Endothelial cell of umbilical vein (primary cell): ENCODE results near the gene ABCC11. TPM values are rescaled to one million over a fixed set of nuclear protein-coding genes. Genes with fewer than 3 reads are reported as not detected.

Experiments used
- BruUV-seq: library from RNA; stranded (reverse); fragments of 400-500 nt; replicated peaks from 2 replicates; lab custom pipeline; 2021; lab: Mats Ljungman, UMichigan
- CTCF ChIA-PET: fragments of 300-600, 350-600 bp; sonication (Branson Sonifier 250); formaldehyde crosslinking; loops from one replicate; lab custom pipeline; 2021; ENCODE audit warnings: antibody characterized with exemption, inconsistent platforms; lab: Charles Lee
- POLR2A ChIA-PET: fragments of 300-600, 350-600 bp; sonication (Branson Sonifier 250); formaldehyde crosslinking; loops from one replicate; lab custom pipeline; 2021; ENCODE audit warnings: antibody characterized with exemption, inconsistent platforms; lab: Charles Lee
- DNase-seq: peaks from one replicate; pipeline ENCODE4 v3.0.0-alpha.2; 2011; ENCODE audit warnings: low read depth, low spot score
- FAIRE-seq: peaks from 2 replicates; lab custom pipeline; 2011; peaks lifted over from hg19 to GRCh38; lab: Jason Lieb, UNC
- H2AFZ ChIP-seq: 2 replicates; pipeline ENCODE4 v1.6.0; 2012; ENCODE audit warnings: low read depth, low read length, control low read depth, inconsistent platforms
- H3K27ac ChIP-seq: 2 replicates; pipeline ENCODE4 v1.5.1; 2011; ENCODE audit warnings: low read depth, mild to moderate bottlenecking, control low read depth, low read length, moderate library complexity; ENCODE audit not compliant: insufficient read depth
- H3K27me3 ChIP-seq, 2 experiments: 2 replicates each; pipeline versions ENCODE4 v1.6.0 to v1.6.1; 2011; ENCODE audit warnings: low read length in 2 of 2, mixed read lengths in 1 of 2; ENCODE audit not compliant: control insufficient read depth in 2 of 2, insufficient read depth in 2 of 2
- H3K36me3 ChIP-seq, 2 experiments: 2 replicates in 1 of 2; 3 replicates in 1 of 2; pipeline ENCODE4 v1.5.1; 2011; ENCODE audit warnings: low read length in 2 of 2, mild to moderate bottlenecking in 1 of 2, moderate library complexity in 1 of 2; ENCODE audit not compliant: control insufficient read depth in 2 of 2, insufficient read depth in 2 of 2; ENCODE audit errors: extremely low read depth in 1 of 2
- H3K4me1 ChIP-seq: 3 replicates; pipeline ENCODE4 v1.5.1; 2011; ENCODE audit warnings: mild to moderate bottlenecking, low read length; ENCODE audit not compliant: control insufficient read depth, insufficient read depth; ENCODE audit errors: extremely low read depth
- H3K4me2 ChIP-seq: 2 replicates; pipeline ENCODE4 v1.6.1; 2011; ENCODE audit warnings: low read length, control low read depth, mixed read lengths; ENCODE audit not compliant: insufficient read depth
- H3K4me3 ChIP-seq, 3 experiments: fragments of 200-600 bp in 1 of 3; sonication (generic), shearing (Covaris generic) in 1 of 3; replicated peaks in 1 of 3; 2 replicates each; pipeline ENCODE4 v1.5.1; 2011 to 2016; ENCODE audit warnings: control low read depth in 3 of 3, low read length in 3 of 3, mild to moderate bottlenecking in 2 of 3, inconsistent platforms in 1 of 3, low read depth in 1 of 3, moderate library complexity in 1 of 3; ENCODE audit not compliant: insufficient read depth in 1 of 3
- H3K79me2 ChIP-seq: 2 replicates; pipeline ENCODE4 v1.6.0; 2012; ENCODE audit warnings: low read length, inconsistent platforms; ENCODE audit not compliant: control insufficient read depth, insufficient read depth
- H3K9ac ChIP-seq: replicated peaks from 2 replicates; pipeline ENCODE3; 2011; ENCODE audit warnings: low read length, control low read depth; ENCODE audit not compliant: insufficient read depth; ENCODE audit errors: extremely low read depth
- H3K9me1 ChIP-seq: replicated peaks from 3 replicates; pipeline ENCODE4 v1.6.0; 2011; ENCODE audit warnings: mild to moderate bottlenecking, low read length; ENCODE audit not compliant: control insufficient read depth, insufficient read depth; ENCODE audit errors: extremely low read depth
- H3K9me3 ChIP-seq: replicated peaks from 2 replicates; pipeline ENCODE4 v1.5.1; 2012; ENCODE audit warnings: low read length, inconsistent platforms; ENCODE audit not compliant: control insufficient read depth, insufficient read depth
- H4K20me1 ChIP-seq: replicated peaks from 2 replicates; pipeline ENCODE3; 2011; ENCODE audit warnings: mild to moderate bottlenecking, low read length; ENCODE audit not compliant: control insufficient read depth, insufficient read depth; ENCODE audit errors: extremely low read depth
- CTCF ChIP-seq, 2 donors: IDR thresholded peaks; 1 replicate in 1 of 2; 2 replicates in 1 of 2; pipeline ENCODE4 v1.5.1; 2011; ENCODE audit warnings: low read length in 2 of 2, mild to moderate bottlenecking in 2 of 2, moderate library complexity in 2 of 2, control low read depth in 1 of 2, inconsistent platforms in 1 of 2, low read depth in 1 of 2; ENCODE audit not compliant: insufficient read depth in 1 of 2; ENCODE audit errors: extremely low read depth in 1 of 2
- EZH2 ChIP-seq: IDR thresholded peaks from 2 replicates; pipeline ENCODE4 v1.6.1; 2012; ENCODE audit warnings: borderline replicate concordance, low read depth, mild to moderate bottlenecking, moderate library complexity, low read length, inconsistent platforms; ENCODE audit not compliant: severe bottlenecking
- FOS ChIP-seq: IDR thresholded peaks from 2 replicates; pipeline ENCODE4 v1.6.1; 2011; ENCODE audit warnings: mild to moderate bottlenecking, low read length, moderate library complexity, borderline replicate concordance; ENCODE audit not compliant: insufficient read depth
- GATA2 ChIP-seq: IDR thresholded peaks from 2 replicates; pipeline ENCODE4 v1.7.0; 2011; ENCODE audit warnings: low read depth, mild to moderate bottlenecking, moderate library complexity, mixed read lengths, low read length; ENCODE audit not compliant: insufficient read length, insufficient read depth
- JUN ChIP-seq: IDR thresholded peaks from 2 replicates; pipeline ENCODE4 v1.6.1; 2011; ENCODE audit warnings: borderline replicate concordance, low read depth; ENCODE audit not compliant: insufficient read length, insufficient read depth
- MAX ChIP-seq: IDR thresholded peaks from 2 replicates; pipeline ENCODE4 v1.6.1; 2011; ENCODE audit not compliant: insufficient read depth, insufficient read length
- MYC ChIP-seq: IDR thresholded peaks from one replicate; pipeline ENCODE4 v1.6.1; 2011; ENCODE audit warnings: mild to moderate bottlenecking, low read depth, low read length
- POLR2A ChIP-seq: IDR thresholded peaks from 2 replicates; pipeline ENCODE4 v1.6.1; 2012; ENCODE audit warnings: low read depth, mild to moderate bottlenecking, control low read depth, low read length
- POLR2AphosphoS5 ChIP-seq: IDR thresholded peaks from 2 replicates; pipeline ENCODE4 v1.6.1; 2012; ENCODE audit warnings: low read depth, mild to moderate bottlenecking, control low read depth, low read length, moderate library complexity; ENCODE audit not compliant: insufficient read depth
- dilution Hi-C: fragments of 300-500 bp; cut with MboI; formaldehyde crosslinking; loops from one replicate; pipeline ENCODE4 v1.15.0; 2019; ENCODE audit warnings: low sequenced_read_pairs; ENCODE audit not compliant: extremely low pct_ligation_motif_present
- intact Hi-C: fragments of 100-400 bp; cut with micrococcal nuclease; formaldehyde crosslinking; loops from one replicate; pipeline ENCODE4 v1.10.0; 2022
- polyA plus RNA-seq, 4 experiments: library from polyadenylated mRNA; depleted of rRNA in 3 of 4; stranded (reverse) in 3 of 4; unstranded in 1 of 4; fragments of >200 nt; gene quantifications; 2 replicates each; pipeline versions ENCODE4 v1.2.1 to v1.2.3, GENCODE V29; 2011 to 2012; ENCODE audit warnings: missing spikeins in 1 of 4
- total RNA-seq: library from RNA; stranded (reverse); gene quantifications from 2 replicates; pipeline ENCODE4 v1.2.3, GENCODE V29; 2021

Gene ABCC11
- total and polyA plus RNA-seq, 2 donors (not counting 3 experiments of a cell fraction or from before 2014, with no cell fraction given), result 0.08 TPM; not detected in 1

- intact Hi-C loops (no loop called here), dilution Hi-C loops (no loop called here)
- Histone ChIP-seq H3K79me2 (peaks cover 53% of the 10 kb centered on the region), H3K36me3 (peaks cover 0 to 6% of the 10 kb centered on the region in 2 experiments), H3K9me3 (no peaks in the 10 kb centered on the region), H3K9me1 (no peaks in the 10 kb centered on the region), H3K4me1 (peaks cover under 1% of the 10 kb centered on the region), H3K27ac (no peak overlapping the region), H3K4me3 (no peak overlapping the region), H3K27me3 (no peaks in the 10 kb centered on the region), H2AFZ (no peak overlapping the region), H3K4me2 (no peak overlapping the region), H4K20me1 (peaks cover 2% of the 10 kb centered on the region), H3K9ac (no peak overlapping the region)
- POLR2A ChIA-PET, result no interaction called here
- FAIRE-seq (no peak), DNase-seq (no peak)
- no TSS peak for BruUV-seq
- TF ChIP-seq CTCF (IDR thresholded peaks at IDR 0.05; ENCODE audit: extremely low read depth in 1 of 2, insufficient read depth in 1 of 2, low read depth in 1 of 2, low read length in 2 of 2), result no peak
- no peak for TF ChIP-seq EZH2
- no peak for TF ChIP-seq JUN
- TF ChIP-seq POLR2AphosphoS5, result no peak
- TF ChIP-seq FOS, result no peak
- no peak for TF ChIP-seq GATA2
- no peak for TF ChIP-seq MAX
- no peak for TF ChIP-seq MYC
- no peak for TF ChIP-seq POLR2A
- CTCF ChIA-PET, result interaction anchor here (0.6 to 1.4 kb wide), 3 partner anchors 21 to 379 kb away, joined by 3 to 4 read pairs (median 3); no protein-coding TSS in a partner anchor
These were observed 3.4 kb upstream of the ABCC11 start for GRCh38 chr16:48250520-48251278.
